BLaER1 (cell line): ENCODE results near the gene PROP1.
"Not testable (repeated sequence)": the region's sequence is repeated elsewhere in the genome, so short reads cannot be mapped to it uniquely, and the experiment has no call there.

Source experiments
- H3K27ac ChIP-seq: shearing (Covaris generic); formaldehyde crosslinking; 2 replicates; pipeline ENCODE4 v1.8.1; 2022
- H3K27me3 ChIP-seq: shearing (Covaris generic); formaldehyde crosslinking; 2 replicates; pipeline ENCODE4 v1.8.1; 2022
- H3K36me3 ChIP-seq: shearing (Covaris generic); formaldehyde crosslinking; 2 replicates; pipeline ENCODE4 v1.8.1; 2022
- H3K4me1 ChIP-seq: shearing (Covaris generic); formaldehyde crosslinking; 2 replicates; pipeline ENCODE4 v1.8.1; 2022
- H3K4me2 ChIP-seq: shearing (Covaris generic); formaldehyde crosslinking; 2 replicates; pipeline ENCODE4 v1.8.1; 2022
- H3K4me3 ChIP-seq: shearing (Covaris generic); formaldehyde crosslinking; 2 replicates; pipeline ENCODE4 v1.8.1; 2022
- H3K9ac ChIP-seq: shearing (Covaris generic); formaldehyde crosslinking; 2 replicates; pipeline ENCODE4 v1.8.1; 2022
- H3K9me3 ChIP-seq: shearing (Covaris generic); formaldehyde crosslinking; 2 replicates; pipeline ENCODE4 v1.8.1; 2022
- H4K20me1 ChIP-seq: shearing (Covaris generic); formaldehyde crosslinking; 2 replicates; pipeline ENCODE4 v1.8.1; 2022
- Cebpa-rat ChIP-seq: shearing (Covaris generic); IDR thresholded peaks from 2 replicates; pipeline ENCODE4 v1.8.1; 2022

The PROP1 gene

GRCh38 chr5:177967221-177967887 lies 28.7 kb downstream of the PROP1 start:
- H3K9ac ChIP-seq = no peak overlapping the region
- H3K4me2 ChIP-seq = no peak overlapping the region
- H3K27me3 ChIP-seq = no peaks in the 10 kb centered on the region
- no peaks in the 10 kb centered on the region for H3K9me3 ChIP-seq
- no peak overlapping the region for H3K4me3 ChIP-seq
- H3K36me3 ChIP-seq = no peaks in the 10 kb centered on the region
- no peak for TF ChIP-seq Cebpa-rat
- peaks cover 7% of the 10 kb centered on the region for H3K4me1 ChIP-seq
- H3K27ac ChIP-seq = no peak overlapping the region
- no peaks in the 10 kb centered on the region for H4K20me1 ChIP-seq

DNA sequence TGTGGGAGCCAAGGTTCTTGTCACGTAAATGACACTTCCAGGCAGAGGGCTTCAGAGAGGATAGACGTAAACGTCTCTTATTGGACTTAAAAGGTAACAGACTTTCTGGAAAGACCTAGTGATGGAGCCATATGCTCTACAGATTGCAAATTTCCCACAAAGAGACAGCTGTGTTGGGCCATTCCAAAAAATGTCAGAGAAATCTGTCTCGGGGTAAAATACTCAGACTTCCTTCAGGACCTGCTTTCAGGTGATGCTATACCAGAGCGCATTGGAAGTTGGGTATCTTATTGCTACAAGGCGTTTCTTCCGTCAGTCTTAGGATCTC lies 29.2 kb downstream of the PROP1 start:
- TF ChIP-seq Cebpa-rat = no peak
- H3K27ac ChIP-seq = no peak overlapping the region
- no peaks in the 10 kb centered on the region for H3K9me3 ChIP-seq
- H3K36me3 ChIP-seq = no peaks in the 10 kb centered on the region
- no peak overlapping the region for H3K4me3 ChIP-seq
- H3K9ac ChIP-seq = no peak overlapping the region
- no peak overlapping the region for H3K4me2 ChIP-seq
- H3K4me1 ChIP-seq = peaks cover 7% of the 10 kb centered on the region
- no peaks in the 10 kb centered on the region for H4K20me1 ChIP-seq
- no peaks in the 10 kb centered on the region for H3K27me3 ChIP-seq

GRCh38 chr5:177966009-177966838 lies 29.8 kb downstream of the PROP1 start:
- Histone ChIP-seq H3K9ac (no peak overlapping the region), H3K9me3 (peaks cover 3% of the 10 kb centered on the region), H4K20me1 (no peaks in the 10 kb centered on the region), H3K4me3 (no peak overlapping the region), H3K27me3 (no peaks in the 10 kb centered on the region), H3K27ac (no peak overlapping the region), H3K4me2 (no peak overlapping the region), H3K4me1 (peaks cover 7% of the 10 kb centered on the region), H3K36me3 (no peaks in the 10 kb centered on the region)
- no peak for TF ChIP-seq Cebpa-rat

DNA sequence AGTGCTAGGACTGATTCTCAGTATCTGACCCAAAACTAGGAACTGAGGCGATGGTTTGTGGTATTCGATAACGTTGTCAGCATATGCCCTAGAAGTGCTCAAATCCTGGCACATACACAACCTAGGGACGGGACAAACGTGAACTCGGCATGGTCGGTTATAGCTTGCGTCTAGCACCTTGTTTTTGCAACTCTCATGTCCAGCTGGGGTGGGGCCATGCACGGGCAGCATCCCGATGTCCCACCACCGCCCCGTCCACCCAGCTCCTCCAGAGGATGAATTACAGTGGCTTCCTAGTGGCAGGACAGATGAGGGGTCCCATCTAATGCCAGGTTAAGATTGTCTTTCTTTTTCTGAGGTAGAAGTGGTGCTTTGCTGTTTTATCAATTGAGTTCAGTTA lies 31.6 kb downstream of the PROP1 start:
- H3K27me3 ChIP-seq = no peaks in the 10 kb centered on the region
- H3K9me3 ChIP-seq = peaks cover 13% of the 10 kb centered on the region
- H4K20me1 ChIP-seq = no peaks in the 10 kb centered on the region
- peaks cover 7% of the 10 kb centered on the region for H3K4me1 ChIP-seq
- H3K4me3 ChIP-seq = no peak overlapping the region
- H3K9ac ChIP-seq = no peak overlapping the region
- no peaks in the 10 kb centered on the region for H3K36me3 ChIP-seq
- H3K27ac ChIP-seq = no peak overlapping the region
- no peak overlapping the region for H3K4me2 ChIP-seq
- TF ChIP-seq Cebpa-rat = no peak

DNA sequence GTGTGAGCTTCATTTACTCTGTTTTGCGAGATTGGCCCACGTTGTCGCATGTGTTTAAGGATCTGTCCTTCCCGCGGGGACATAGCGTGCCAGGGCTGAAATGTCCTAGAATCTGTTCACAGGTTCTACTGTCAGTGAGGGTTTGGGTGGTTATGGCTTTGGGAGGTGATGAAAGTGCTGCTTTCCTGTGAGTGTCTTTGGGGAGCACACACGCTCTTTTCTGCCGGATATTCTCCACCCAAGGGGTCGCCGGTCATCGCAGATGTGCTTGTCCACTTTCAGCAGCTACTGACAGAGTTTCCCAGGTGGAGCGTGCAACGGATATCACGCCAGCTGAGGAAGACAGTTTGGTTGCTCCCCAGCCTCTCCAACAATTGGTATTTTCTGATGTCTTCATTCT lies 32.1 kb downstream of the PROP1 start:
- H3K27me3 ChIP-seq = no peaks in the 10 kb centered on the region
- H3K4me1 ChIP-seq = peaks cover 7% of the 10 kb centered on the region
- H3K4me3 ChIP-seq = no peak overlapping the region
- no peak overlapping the region for H3K9ac ChIP-seq
- peaks cover 13% of the 10 kb centered on the region for H3K9me3 ChIP-seq
- no peak for TF ChIP-seq Cebpa-rat
- H3K27ac ChIP-seq = no peak overlapping the region
- H4K20me1 ChIP-seq = no peaks in the 10 kb centered on the region
- no peak overlapping the region for H3K4me2 ChIP-seq
- no peaks in the 10 kb centered on the region for H3K36me3 ChIP-seq

- H4K20me1 ChIP-seq = no peaks in the 10 kb centered on the region
- H3K4me3 ChIP-seq = no peak overlapping the region
- peaks cover 7% of the 10 kb centered on the region for H3K4me1 ChIP-seq
- peaks cover 13% of the 10 kb centered on the region for H3K9me3 ChIP-seq
- H3K9ac ChIP-seq = no peak overlapping the region
- TF ChIP-seq Cebpa-rat = no peak
- H3K27me3 ChIP-seq = no peaks in the 10 kb centered on the region
- no peaks in the 10 kb centered on the region for H3K36me3 ChIP-seq
- H3K4me2 ChIP-seq = no peak overlapping the region
- H3K27ac ChIP-seq = no peak overlapping the region
These were observed 36.7 kb downstream of the PROP1 start for GRCh38 chr5:177959315-177959714.

DNA sequence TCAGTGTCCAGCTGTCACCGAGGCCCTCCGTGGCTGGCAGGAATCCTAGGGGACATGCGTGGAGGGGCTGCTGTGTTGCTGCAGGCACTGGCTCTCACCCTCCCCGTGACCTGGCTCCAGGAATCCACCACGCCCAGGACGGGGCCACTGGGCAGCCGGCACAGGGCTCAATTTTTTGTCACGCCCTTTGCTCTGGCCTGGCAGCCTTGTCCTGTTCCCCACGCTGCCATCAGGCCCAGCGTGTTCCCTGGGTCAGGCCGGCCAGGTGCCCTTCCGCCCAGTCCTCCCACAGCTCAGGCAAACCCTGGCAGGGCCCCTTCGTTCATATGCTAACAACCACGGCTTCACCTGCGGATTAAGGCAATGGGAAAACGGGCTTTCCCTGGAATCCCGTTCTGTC lies 37.3 kb downstream of the PROP1 start:
- no peak overlapping the region for H3K4me3 ChIP-seq
- peaks cover 7% of the 10 kb centered on the region for H3K4me1 ChIP-seq
- no peak overlapping the region; the same call in 1 of the 2 replicates for H3K9ac ChIP-seq
- 0 out of 2 replicates have a peak overlapping the region, but pooled peaks have one; percentile 19 for H3K4me2 ChIP-seq
- H3K36me3 ChIP-seq = no peaks in the 10 kb centered on the region
- H3K27me3 ChIP-seq = no peaks in the 10 kb centered on the region
- H4K20me1 ChIP-seq = no peaks in the 10 kb centered on the region
- H3K27ac ChIP-seq = no peak overlapping the region
- H3K9me3 ChIP-seq = peaks cover 13% of the 10 kb centered on the region
- no peak for TF ChIP-seq Cebpa-rat

- Histone ChIP-seq H3K4me1 (peaks cover 7% of the 10 kb centered on the region), H3K4me3 (no peak overlapping the region), H3K4me2 (no peak overlapping the region), H3K27ac (no peak overlapping the region), H3K27me3 (no peaks in the 10 kb centered on the region), H3K9me3 (peaks cover 13% of the 10 kb centered on the region), H3K36me3 (no peaks in the 10 kb centered on the region), H3K9ac (no peak overlapping the region), H4K20me1 (no peaks in the 10 kb centered on the region)
- no peak for TF ChIP-seq Cebpa-rat
These were observed 38.8 kb downstream of the PROP1 start for GRCh38 chr5:177957241-177957640.

- not testable (repeated sequence) for H3K9me3 ChIP-seq, H3K4me1 ChIP-seq, H3K27me3 ChIP-seq, H4K20me1 ChIP-seq, H3K9ac ChIP-seq, H3K4me3 ChIP-seq, H3K36me3 ChIP-seq, H3K27ac ChIP-seq, H3K4me2 ChIP-seq
These were observed 42.9 kb downstream of the PROP1 start for GRCh38 chr5:177953101-177953500.

DNA sequence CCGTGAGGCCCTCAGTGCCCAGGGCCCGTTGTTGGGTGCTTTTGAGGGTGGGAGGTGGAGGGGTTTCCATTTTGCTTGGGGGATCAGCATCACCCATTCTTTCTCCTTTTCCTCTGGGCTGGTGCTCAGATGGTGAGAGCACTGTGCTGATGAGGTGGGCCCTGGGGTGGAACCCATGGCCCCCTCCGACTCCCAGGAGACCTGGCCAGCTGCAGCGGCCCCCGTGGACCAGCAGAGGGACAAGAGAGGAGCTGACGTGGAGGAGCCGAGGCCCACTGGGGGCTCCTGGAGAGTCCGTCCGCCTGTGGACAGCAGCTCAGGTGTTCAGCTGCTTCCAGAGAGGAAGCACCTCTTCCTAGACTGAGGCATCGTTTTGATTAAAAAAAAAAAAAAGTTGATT lies 46.4 kb downstream of the PROP1 start:
- H4K20me1 ChIP-seq, H3K9me3 ChIP-seq, H3K27ac ChIP-seq, H3K4me2 ChIP-seq, H3K9ac ChIP-seq, H3K36me3 ChIP-seq, H3K4me3 ChIP-seq: not testable (repeated sequence)
- peaks cover 16% of the 10 kb centered on the region for H3K4me1 ChIP-seq
- H3K27me3 ChIP-seq = peaks cover 12% of the 10 kb centered on the region; the same call in 1 of the 2 replicates

GRCh38 chr5:177949065-177949464 lies 47.0 kb downstream of the PROP1 start:
- H3K4me1 ChIP-seq = peaks cover 16% of the 10 kb centered on the region
- not testable (repeated sequence) for H3K36me3 ChIP-seq, H4K20me1 ChIP-seq, H3K9ac ChIP-seq, H3K9me3 ChIP-seq, H3K27ac ChIP-seq, H3K4me3 ChIP-seq, H3K4me2 ChIP-seq
- H3K27me3 ChIP-seq = peaks cover 17% of the 10 kb centered on the region; the same call in 1 of the 2 replicates

DNA sequence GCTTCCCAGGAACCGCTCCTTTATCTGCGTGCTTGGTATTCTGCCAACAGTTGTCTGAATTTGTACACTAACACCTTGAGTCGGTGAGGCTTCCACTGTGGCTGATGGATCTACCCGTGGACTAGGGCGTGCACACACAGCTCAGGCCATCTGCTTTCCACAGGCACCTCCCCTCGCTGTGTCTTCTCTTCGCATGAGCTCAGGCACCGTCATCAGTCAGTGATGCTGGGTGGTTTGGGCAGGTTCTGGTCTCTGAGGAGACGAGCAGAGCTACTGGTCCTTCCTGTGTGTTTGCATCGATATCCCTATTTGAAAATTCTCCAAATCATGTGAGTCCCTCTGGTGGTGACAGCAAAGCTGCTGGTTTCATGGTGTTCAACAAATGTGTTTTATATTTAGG lies 48.1 kb downstream of the PROP1 start:
- Histone ChIP-seq H3K27me3 (peaks cover 27% of the 10 kb centered on the region), H3K4me2 (peak overlapping the region; percentile 22; the same call in 1 of the 2 replicates), H3K4me1 (peaks cover 16% of the 10 kb centered on the region)
- not testable (repeated sequence) for H3K9ac ChIP-seq, H4K20me1 ChIP-seq, H3K9me3 ChIP-seq, H3K27ac ChIP-seq, H3K4me3 ChIP-seq, H3K36me3 ChIP-seq

DNA sequence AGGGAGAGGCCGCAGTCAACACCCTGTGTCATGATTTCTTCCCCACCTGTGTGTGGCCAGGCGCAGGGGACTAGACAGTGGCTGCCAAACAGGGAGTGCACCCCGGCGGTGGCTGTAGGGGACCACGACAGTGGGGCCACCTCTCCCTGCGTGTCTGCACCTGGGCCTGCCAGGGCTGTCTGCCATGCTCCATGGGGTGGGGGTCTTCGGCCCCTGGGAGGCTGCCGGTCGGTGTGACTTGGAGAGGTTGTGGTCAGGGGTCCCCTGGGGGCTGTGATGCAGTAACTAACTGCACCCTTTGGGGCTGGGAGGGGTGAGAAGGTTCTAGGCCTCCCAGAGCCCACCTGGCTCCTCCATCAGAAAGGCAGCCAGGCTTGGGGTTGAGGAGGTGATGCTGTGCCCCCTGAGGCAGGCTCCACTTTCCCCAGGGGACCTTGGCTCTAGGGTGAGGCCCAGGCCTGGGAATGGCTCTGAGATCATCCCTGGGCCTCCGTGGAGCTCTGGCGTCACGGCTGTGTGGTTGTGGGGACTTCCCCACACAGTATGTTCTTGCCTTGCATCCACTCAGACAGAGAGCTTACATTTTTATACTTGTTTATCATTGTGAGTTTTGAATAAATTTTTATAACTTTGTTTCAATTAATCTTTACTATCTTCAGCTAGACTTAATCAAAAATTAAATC lies 50.3 kb downstream of the PROP1 start:
- H4K20me1 ChIP-seq, H3K27ac ChIP-seq, H3K4me3 ChIP-seq, H3K36me3 ChIP-seq, H3K9ac ChIP-seq, H3K9me3 ChIP-seq: not testable (repeated sequence)
- peaks cover 16% of the 10 kb centered on the region for H3K4me1 ChIP-seq
- peak overlapping the region; percentile 45 for H3K4me2 ChIP-seq
- H3K27me3 ChIP-seq = peaks cover 39% of the 10 kb centered on the region

GRCh38 chr5:177945145-177945544 lies 50.9 kb downstream of the PROP1 start:
- Histone ChIP-seq H3K27me3 (peaks cover 44% of the 10 kb centered on the region), H3K4me1 (peaks cover 16% of the 10 kb centered on the region)
- H3K4me3 ChIP-seq, H3K9ac ChIP-seq, H3K9me3 ChIP-seq, H3K36me3 ChIP-seq, H3K4me2 ChIP-seq, H3K27ac ChIP-seq, H4K20me1 ChIP-seq: not testable (repeated sequence)
